SK-N-SH (cell line): ENCODE measurements around the gene SNED1. TPM values are rescaled to one million over a fixed set of nuclear protein-coding genes. Genes with fewer than 3 reads are reported as not detected.
"Not testable (repeated sequence)": the region's sequence is repeated elsewhere in the genome, so short reads cannot be mapped to it uniquely, and the experiment has no call there.

Source experiments
- CTCF ChIA-PET: fragments of 300-600, 350-600 bp; formaldehyde crosslinking; extraction: SDS; loops from one replicate; lab custom pipeline; 2021; lab: Yijun Ruan, JAX
- POLR2A ChIA-PET: fragments of 350-600 bp; sonication (Branson Sonifier 250); formaldehyde crosslinking; extraction: SDS; loops from one replicate; lab custom pipeline; 2020; ENCODE audit warnings: antibody characterized with exemption, inconsistent platforms; lab: Yijun Ruan, JAX
- DNase-seq: peaks from one replicate; pipeline ENCODE4 v3.0.0; 2012
- H2AFZ ChIP-seq: fragments of 200-600 bp; sonication (generic); 2 replicates; pipeline ENCODE4 v1.8.1; 2016; ENCODE audit warnings: antibody characterized with exemption, mild to moderate bottlenecking, low read depth
- H3F3A ChIP-seq: fragments of 200-600 bp; sonication (generic); replicated peaks from 2 replicates; pipeline ENCODE3; 2016; ENCODE audit warnings: antibody characterized with exemption, mild to moderate bottlenecking; ENCODE audit not compliant: insufficient read depth
- H3K27ac ChIP-seq, 2 experiments: fragments of 200-500 bp in 1 of 2; fragments of 200-600 bp in 1 of 2; sonication (Bioruptor generic) in 1 of 2; sonication (generic), shearing (Covaris generic) in 1 of 2; 2 replicates each; pipeline versions ENCODE4 v1.5.1 to v1.6.1; 2014 to 2016; ENCODE audit warnings: low read depth in 2 of 2, inconsistent platforms in 1 of 2, low read length in 1 of 2, mild to moderate bottlenecking in 1 of 2, mixed read lengths in 1 of 2
- H3K27me3 ChIP-seq: fragments of 200-600 bp; sonication (generic), shearing (Covaris generic); 2 replicates; pipeline ENCODE4 v1.6.1; 2016; ENCODE audit warnings: mixed run types; ENCODE audit not compliant: insufficient read depth
- H3K36me3 ChIP-seq, 2 experiments: fragments of 200-500 bp in 1 of 2; fragments of 200-600 bp in 1 of 2; sonication (Bioruptor generic) in 1 of 2; sonication (generic) in 1 of 2; replicated peaks in 1 of 2; 2 replicates each; pipeline versions ENCODE3 to v1.5.1; 2014 to 2016; ENCODE audit warnings: low read length in 1 of 2, mild to moderate bottlenecking in 1 of 2; ENCODE audit not compliant: insufficient read depth in 2 of 2, control insufficient read depth in 1 of 2
- H3K4me1 ChIP-seq, 2 experiments: fragments of 200-500 bp in 1 of 2; fragments of 200-600 bp in 1 of 2; sonication (Bioruptor generic) in 1 of 2; sonication (generic), shearing (Covaris generic) in 1 of 2; 2 replicates each; pipeline versions ENCODE4 v1.5.1 to v1.6.1; 2014 to 2016; ENCODE audit warnings: low read depth in 1 of 2, low read length in 1 of 2, mixed run types in 1 of 2; ENCODE audit not compliant: insufficient read depth in 2 of 2, control insufficient read depth in 1 of 2
- H3K4me2 ChIP-seq: fragments of 200-600 bp; sonication (generic), shearing (Covaris generic); 2 replicates; pipeline ENCODE4 v1.6.1; 2017; ENCODE audit warnings: mixed run types
- H3K4me3 ChIP-seq, 2 experiments: fragments of 200-500 bp in 1 of 2; fragments of 200-600 bp in 1 of 2; sonication (Bioruptor generic) in 1 of 2; sonication (generic), shearing (Covaris generic) in 1 of 2; 2 replicates each; pipeline versions ENCODE4 v1.5.1 to v1.8.1; 2014 to 2016; ENCODE audit warnings: low read depth in 2 of 2, inconsistent platforms in 1 of 2, low read length in 1 of 2, mild to moderate bottlenecking in 1 of 2, mixed read lengths in 1 of 2, moderate library complexity in 1 of 2
- H3K79me2 ChIP-seq: fragments of 200-600 bp; sonication (generic); 2 replicates; pipeline ENCODE4 v1.8.1; 2017; ENCODE audit warnings: mild to moderate bottlenecking; ENCODE audit not compliant: insufficient read depth
- H3K9ac ChIP-seq: fragments of 200-600 bp; sonication (generic); 2 replicates; pipeline ENCODE4 v1.6.1; 2017; ENCODE audit warnings: mixed run types
- H3K9me2 ChIP-seq: fragments of 200-600 bp; sonication (generic); 2 replicates; pipeline ENCODE4 v1.6.1; 2017; ENCODE audit warnings: mixed run types
- H3K9me3 ChIP-seq: fragments of 200-600 bp; sonication (generic); 2 replicates; pipeline ENCODE4 v1.6.1; 2017; ENCODE audit warnings: mixed run types, mild to moderate bottlenecking, moderate library complexity
- H4K20me1 ChIP-seq: fragments of 200-600 bp; sonication (generic); 2 replicates; pipeline ENCODE4 v1.6.1; 2017; ENCODE audit warnings: mild to moderate bottlenecking, mixed run types; ENCODE audit not compliant: insufficient read depth
- CHD2 ChIP-seq: fragments of 150-350 bp; IDR thresholded peaks from 2 replicates; pipeline ENCODE4 v1.6.1; 2018; ENCODE audit warnings: low read length; ENCODE audit not compliant: partially characterized antibody
- FOSL2 ChIP-seq: IDR thresholded peaks from 2 replicates; pipeline ENCODE4 v1.4.0; 2012; ENCODE audit warnings: low read depth, mild to moderate bottlenecking, moderate library complexity, borderline replicate concordance
- FOXJ3 ChIP-seq: sonication (generic); formaldehyde crosslinking; IDR thresholded peaks from 2 replicates; pipeline ENCODE4 v1.5.1; 2020; ENCODE audit warnings: mild to moderate bottlenecking, missing genetic modification reagents
- POLR2AphosphoS5 ChIP-seq: IDR thresholded peaks from 2 replicates; pipeline ENCODE4 v1.6.1; 2012; ENCODE audit warnings: low read depth, low read length
- RXRA ChIP-seq: IDR thresholded peaks from 2 replicates; pipeline ENCODE4 v1.4.0; 2012; ENCODE audit warnings: low read depth, mild to moderate bottlenecking, borderline replicate concordance
- SMC3 ChIP-seq: IDR thresholded peaks from 2 replicates; pipeline ENCODE4 v1.6.1; 2012; ENCODE audit warnings: low read depth, low read length, improper control_type of control experiment
- TEAD4 ChIP-seq: IDR thresholded peaks from 2 replicates; pipeline ENCODE4 v1.4.0; 2012; ENCODE audit warnings: mild to moderate bottlenecking, borderline replicate concordance; ENCODE audit not compliant: insufficient read depth
- WGBS: methylation state at CpG from one replicate; pipeline ENCODE4 v1.1.6; 2017; ENCODE audit warnings: low lambda C conversion rate; 5-methylcytosine and 5-hydroxymethylcytosine counted together
- polyA plus RNA-seq, 3 experiments: library from polyadenylated mRNA; depleted of rRNA; stranded (reverse); fragments of >200 nt; gene quantifications; 2 replicates each; pipeline ENCODE4 v1.2.3, GENCODE V29; 2012
- TF ChIP-seq, protein P1 (sequence below): IDR thresholded peaks from 2 replicates; pipeline ENCODE4 v1.6.1; 2012; ENCODE audit warnings: mild to moderate bottlenecking, low read depth, low read length, moderate library complexity
- TF ChIP-seq, protein P2 (sequence below): IDR thresholded peaks from 2 replicates; pipeline ENCODE4 v1.4.0; 2012; ENCODE audit warnings: low read depth
- TF ChIP-seq, protein P3 (sequence below): IDR thresholded peaks from 2 replicates; pipeline ENCODE4; 2012
- TF ChIP-seq, protein P4 (sequence below): IDR thresholded peaks from 2 replicates; pipeline ENCODE4 v1.4.0; 2012; ENCODE audit warnings: low read depth, borderline replicate concordance

Gene SNED1
- polyA plus RNA-seq, 1 of the 3 experiments (the other 2 are of a cell fraction), result 0.03 TPM

DNA sequence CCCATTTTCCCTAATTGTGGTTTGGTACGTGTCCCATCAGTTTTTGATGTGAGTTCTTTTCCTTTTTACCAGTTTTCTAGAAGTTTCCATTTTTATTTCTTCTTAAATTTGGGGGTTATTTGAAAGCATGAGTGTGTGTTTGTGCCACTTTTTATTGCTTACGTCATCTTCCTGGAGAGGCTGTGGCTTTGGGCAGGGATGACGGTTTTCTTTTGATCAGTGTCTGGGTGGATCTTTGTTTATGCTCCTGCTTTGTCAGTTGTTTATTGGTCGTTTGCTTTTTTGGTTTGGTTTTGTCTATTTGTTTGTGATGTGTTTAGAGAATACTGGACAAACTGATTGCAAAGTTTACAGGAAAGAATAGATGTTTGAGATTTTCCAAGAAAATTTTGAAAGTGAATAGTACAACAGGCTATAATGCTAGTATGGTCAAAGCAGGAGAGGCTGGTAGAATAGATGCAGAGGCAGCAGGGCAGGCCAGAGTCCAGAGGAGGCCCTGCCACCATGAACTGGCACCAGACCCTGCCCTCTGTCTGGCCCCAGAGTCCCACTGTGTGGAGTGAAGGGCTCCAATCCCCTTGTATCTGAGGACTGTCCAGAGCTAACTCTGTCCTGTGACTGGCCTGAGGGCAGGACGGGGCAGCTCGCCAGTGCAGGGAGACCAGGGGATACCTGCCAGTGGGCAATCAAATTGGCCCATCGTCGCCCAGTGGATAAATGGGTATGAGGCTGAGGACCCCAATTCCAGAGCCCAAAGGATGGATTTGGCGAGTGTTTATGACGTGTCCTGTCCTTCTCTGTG, 23.4 kb upstream of the SNED1 start:
- no peaks in the 10 kb centered on the region for H4K20me1 ChIP-seq
- POLR2A ChIA-PET, result interaction anchor here (0.7 kb wide), 1 partner anchor 61 kb away, joined by 3 read pairs; no protein-coding TSS in a partner anchor
- H3K9ac ChIP-seq, result no peak overlapping the region
- DNase-seq, result no peak
- H2AFZ ChIP-seq, result no peak overlapping the region
- no peak overlapping the region for H3K4me3 ChIP-seq
- H3K4me1 ChIP-seq, result peaks cover 0 to 22% of the 10 kb centered on the region in 2 experiments; a peak in 1 of 4 replicates
- CTCF ChIA-PET, result interaction anchor here (0.8 kb wide), 1 partner anchor 60 kb away, joined by 3 read pairs; no protein-coding TSS in a partner anchor
- TF ChIP-seq RXRA (no peak), TEAD4 (no peak), SMC3 (no peak), POLR2AphosphoS5 (no peak), FOXJ3 (CRISPR knock-in tag) (no peak), CHD2 (no peak), FOSL2 (no peak)
- TF ChIP-seq, protein P1, sequence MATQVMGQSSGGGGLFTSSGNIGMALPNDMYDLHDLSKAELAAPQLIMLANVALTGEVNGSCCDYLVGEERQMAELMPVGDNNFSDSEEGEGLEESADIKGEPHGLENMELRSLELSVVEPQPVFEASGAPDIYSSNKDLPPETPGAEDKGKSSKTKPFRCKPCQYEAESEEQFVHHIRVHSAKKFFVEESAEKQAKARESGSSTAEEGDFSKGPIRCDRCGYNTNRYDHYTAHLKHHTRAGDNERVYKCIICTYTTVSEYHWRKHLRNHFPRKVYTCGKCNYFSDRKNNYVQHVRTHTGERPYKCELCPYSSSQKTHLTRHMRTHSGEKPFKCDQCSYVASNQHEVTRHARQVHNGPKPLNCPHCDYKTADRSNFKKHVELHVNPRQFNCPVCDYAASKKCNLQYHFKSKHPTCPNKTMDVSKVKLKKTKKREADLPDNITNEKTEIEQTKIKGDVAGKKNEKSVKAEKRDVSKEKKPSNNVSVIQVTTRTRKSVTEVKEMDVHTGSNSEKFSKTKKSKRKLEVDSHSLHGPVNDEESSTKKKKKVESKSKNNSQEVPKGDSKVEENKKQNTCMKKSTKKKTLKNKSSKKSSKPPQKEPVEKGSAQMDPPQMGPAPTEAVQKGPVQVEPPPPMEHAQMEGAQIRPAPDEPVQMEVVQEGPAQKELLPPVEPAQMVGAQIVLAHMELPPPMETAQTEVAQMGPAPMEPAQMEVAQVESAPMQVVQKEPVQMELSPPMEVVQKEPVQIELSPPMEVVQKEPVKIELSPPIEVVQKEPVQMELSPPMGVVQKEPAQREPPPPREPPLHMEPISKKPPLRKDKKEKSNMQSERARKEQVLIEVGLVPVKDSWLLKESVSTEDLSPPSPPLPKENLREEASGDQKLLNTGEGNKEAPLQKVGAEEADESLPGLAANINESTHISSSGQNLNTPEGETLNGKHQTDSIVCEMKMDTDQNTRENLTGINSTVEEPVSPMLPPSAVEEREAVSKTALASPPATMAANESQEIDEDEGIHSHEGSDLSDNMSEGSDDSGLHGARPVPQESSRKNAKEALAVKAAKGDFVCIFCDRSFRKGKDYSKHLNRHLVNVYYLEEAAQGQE, result no peak
- TF ChIP-seq, protein P2, sequence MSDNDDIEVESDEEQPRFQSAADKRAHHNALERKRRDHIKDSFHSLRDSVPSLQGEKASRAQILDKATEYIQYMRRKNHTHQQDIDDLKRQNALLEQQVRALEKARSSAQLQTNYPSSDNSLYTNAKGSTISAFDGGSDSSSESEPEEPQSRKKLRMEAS, result no peak
- TF ChIP-seq, protein P3, sequence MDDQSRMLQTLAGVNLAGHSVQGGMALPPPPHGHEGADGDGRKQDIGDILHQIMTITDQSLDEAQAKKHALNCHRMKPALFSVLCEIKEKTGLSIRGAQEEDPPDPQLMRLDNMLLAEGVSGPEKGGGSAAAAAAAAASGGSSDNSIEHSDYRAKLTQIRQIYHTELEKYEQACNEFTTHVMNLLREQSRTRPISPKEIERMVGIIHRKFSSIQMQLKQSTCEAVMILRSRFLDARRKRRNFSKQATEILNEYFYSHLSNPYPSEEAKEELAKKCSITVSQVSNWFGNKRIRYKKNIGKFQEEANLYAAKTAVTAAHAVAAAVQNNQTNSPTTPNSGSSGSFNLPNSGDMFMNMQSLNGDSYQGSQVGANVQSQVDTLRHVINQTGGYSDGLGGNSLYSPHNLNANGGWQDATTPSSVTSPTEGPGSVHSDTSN, result no peak
- TF ChIP-seq, protein P4, sequence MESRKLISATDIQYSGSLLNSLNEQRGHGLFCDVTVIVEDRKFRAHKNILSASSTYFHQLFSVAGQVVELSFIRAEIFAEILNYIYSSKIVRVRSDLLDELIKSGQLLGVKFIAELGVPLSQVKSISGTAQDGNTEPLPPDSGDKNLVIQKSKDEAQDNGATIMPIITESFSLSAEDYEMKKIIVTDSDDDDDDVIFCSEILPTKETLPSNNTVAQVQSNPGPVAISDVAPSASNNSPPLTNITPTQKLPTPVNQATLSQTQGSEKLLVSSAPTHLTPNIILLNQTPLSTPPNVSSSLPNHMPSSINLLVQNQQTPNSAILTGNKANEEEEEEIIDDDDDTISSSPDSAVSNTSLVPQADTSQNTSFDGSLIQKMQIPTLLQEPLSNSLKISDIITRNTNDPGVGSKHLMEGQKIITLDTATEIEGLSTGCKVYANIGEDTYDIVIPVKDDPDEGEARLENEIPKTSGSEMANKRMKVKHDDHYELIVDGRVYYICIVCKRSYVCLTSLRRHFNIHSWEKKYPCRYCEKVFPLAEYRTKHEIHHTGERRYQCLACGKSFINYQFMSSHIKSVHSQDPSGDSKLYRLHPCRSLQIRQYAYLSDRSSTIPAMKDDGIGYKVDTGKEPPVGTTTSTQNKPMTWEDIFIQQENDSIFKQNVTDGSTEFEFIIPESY, result no peak
- TF ChIP-seq, all 33 proteins: peak for 0
- 66% methylated on average over 9 of the region's 10 CpGs for WGBS
- Histone ChIP-seq H3K27ac (no peak overlapping the region), H3K4me2 (no peak overlapping the region), H3K36me3 (no peaks in the 10 kb centered on the region), H3F3A (no peaks in the 10 kb centered on the region), H3K9me3 (no peaks in the 10 kb centered on the region), H3K9me2 (no peaks in the 10 kb centered on the region), H3K79me2 (no peaks in the 10 kb centered on the region), H3K27me3 (no peaks in the 10 kb centered on the region)

DNA sequence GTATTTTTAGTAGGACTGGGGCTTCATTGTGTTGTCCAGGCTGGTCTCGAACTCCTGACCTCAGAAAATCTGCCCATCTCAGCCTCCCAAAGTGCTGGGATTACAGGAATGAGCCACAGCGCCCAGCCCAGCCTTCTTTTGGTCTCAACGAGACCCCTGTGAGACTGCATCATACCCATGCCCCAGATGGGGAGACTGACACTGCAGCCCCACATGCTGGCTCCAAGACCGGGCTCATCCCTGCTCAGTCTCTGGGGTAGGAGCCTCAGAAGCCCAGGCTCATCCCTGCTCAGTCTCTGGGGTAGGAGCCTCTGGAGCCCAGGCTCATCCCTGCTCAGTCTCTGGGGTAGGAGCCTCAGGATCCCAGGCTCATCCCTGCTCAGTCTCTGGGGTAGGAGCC, 22.5 kb upstream of the SNED1 start:
- CTCF ChIA-PET, result interaction anchor here (0.8 kb wide), 1 partner anchor 61 kb away, joined by 3 read pairs; no protein-coding TSS in a partner anchor
- 23% methylated on average over 2 of the region's 4 CpGs for WGBS
- H3K4me3 ChIP-seq, H3K36me3 ChIP-seq, H3K79me2 ChIP-seq, H3K27ac ChIP-seq, H3K9me2 ChIP-seq, POLR2A ChIA-PET, H3F3A ChIP-seq, H3K4me2 ChIP-seq, H3K9ac ChIP-seq, DNase-seq, H2AFZ ChIP-seq, H3K9me3 ChIP-seq, H3K27me3 ChIP-seq, H4K20me1 ChIP-seq: not testable (repeated sequence)
- H3K4me1 ChIP-seq, result peaks cover 0 to 22% of the 10 kb centered on the region in 2 experiments; a peak in 1 of 4 replicates
